Bone marrow (tissue), 2 donors: Measurements from ENCODE around the gene PLA2G3.
"Not testable (repeated sequence)": the region's sequence is repeated elsewhere in the genome, so short reads cannot be mapped to it uniquely, and the experiment has no call there.

Experiments used
- DNase-seq, 2 donors: peaks; one replicate each; lab custom pipeline; 2025; lab: John Stamatoyannopoulos, UW

PLA2G3 gene

DNA sequence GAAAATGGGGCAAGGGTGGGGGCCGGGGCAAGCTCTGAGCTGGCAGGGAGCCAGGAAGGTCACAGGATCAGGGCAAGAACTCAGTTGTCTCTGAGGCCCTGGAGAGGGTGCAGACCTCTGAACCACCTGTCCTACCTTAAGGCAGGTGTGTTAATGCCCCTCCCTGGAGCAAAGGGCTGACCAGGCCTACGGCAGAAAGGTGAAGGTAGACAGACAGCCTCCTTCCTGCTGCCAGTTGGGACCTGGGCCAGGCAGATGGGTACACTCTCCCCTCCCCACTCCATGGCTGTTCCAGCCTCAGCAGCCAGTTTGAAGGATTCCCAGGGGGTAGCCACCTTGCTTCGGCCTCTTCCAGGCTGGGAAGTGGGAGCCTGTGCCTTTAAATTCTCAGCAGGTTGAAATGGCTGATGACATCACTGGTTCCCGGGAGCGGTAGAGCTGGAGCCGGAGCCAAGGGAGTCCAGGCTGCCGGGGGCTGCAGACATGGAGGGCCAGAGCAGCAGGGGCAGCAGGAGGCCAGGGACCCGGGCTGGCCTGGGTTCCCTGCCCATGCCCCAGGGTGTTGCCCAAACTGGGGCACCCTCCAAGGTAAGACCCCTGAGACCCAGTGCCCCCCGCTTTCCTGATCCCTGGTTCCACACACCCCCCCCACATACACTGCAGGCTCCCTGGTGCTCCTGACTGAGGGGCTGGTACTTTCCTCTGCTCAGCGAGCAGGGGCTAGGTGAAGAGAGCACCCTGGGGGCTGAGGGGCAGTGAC, 17.6 kb downstream of the PLA2G3 start, which contains the start of gene INPP5J:
TSS of gene INPP5J (plus strand) at position 435 of the 760 bp plus-strand sequence. CDS start at position 484, 49 bp downstream.
- no peak for DNase-seq

GRCh38 chr22:31122196-31122531, 18.1 kb downstream of the PLA2G3 start:
- no peak for DNase-seq

DNA sequence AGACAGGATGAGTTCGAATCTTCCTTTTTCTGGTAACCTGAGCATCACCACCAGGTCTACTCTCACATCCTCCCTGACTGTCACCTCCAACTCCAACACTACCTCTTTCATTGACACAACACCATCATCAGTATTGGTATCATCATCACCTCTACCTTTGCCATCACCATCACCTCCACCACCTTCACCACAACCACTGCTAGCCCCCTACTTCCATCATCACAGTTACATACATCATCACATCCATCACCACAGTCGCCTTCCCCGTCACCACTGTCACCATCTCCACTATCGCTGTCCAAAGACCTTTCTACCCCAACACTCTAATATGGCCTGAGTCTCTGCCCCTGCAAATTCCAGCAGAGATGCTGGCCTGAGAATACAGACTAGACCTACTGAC, 18.9 kb downstream of the PLA2G3 start:
- no peak for DNase-seq

GRCh38 chr22:31120642-31121041, 19.7 kb downstream of the PLA2G3 start:
- DNase-seq: no peak

- no peak for DNase-seq
Measured at GRCh38 chr22:31120230-31120629, 20.1 kb downstream of the PLA2G3 start.

- no peak for DNase-seq
Measured at GRCh38 chr22:31119026-31119717, 21.1 kb downstream of the PLA2G3 start.

- DNase-seq: no peak
Measured at GRCh38 chr22:31118046-31118820, 22.1 kb downstream of the PLA2G3 start.

DNA sequence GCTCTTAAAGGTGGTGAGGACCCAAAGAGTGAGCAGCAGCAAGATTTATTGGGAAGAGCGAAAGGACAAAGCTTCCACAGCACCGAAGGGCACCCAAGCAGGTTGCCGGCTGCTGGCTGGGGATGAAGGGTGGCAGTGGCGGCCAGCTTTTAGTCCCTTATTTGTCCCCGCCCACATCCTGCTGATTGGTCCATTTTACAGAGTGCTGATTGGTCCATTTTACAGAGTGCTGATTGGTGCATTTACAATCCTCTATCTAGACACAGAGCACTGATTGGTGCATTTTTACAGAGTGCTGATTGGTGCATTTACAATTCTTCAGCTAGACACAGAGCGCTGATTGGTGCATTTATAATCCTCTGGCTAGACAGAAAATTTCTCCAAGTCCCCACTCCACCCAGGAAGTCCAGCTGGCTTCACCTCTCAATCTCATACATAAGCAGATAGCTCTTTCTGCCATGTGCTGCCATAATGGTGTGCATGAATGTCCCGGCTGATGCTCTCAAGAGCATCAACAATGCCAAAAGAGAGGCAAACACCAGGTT, 27.7 kb downstream of the PLA2G3 start:
- DNase-seq: not testable (repeated sequence)

DNA sequence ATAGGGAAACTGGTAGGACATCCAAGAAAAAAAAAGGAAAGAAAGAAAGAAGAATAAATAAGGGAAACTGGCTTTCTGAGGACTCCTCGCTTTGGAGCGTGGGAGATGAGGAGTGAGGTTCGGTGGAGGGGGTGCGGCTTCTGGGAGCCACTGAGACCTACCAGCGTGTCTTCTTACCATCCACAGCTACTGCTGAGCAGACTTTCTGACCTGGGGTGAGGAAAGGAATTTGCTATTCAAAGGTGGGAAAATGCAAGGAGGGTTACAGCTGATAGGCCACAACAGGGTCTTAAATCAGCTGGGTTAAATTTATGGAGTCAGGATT, 32.5 kb downstream of the PLA2G3 start:
- no peak for DNase-seq

GRCh38 chr22:31107178-31107893, 33.0 kb downstream of the PLA2G3 start, which contains the start of gene SELENOM:
SELENOM (minus strand) TSS chr22:31107568; CDS start chr22:31107505, 63 bp downstream.
- DNase-seq: peak; percentile 72 to 78

- no peak for DNase-seq
Measured at GRCh38 chr22:31106731-31107177, 33.6 kb downstream of the PLA2G3 start.

DNA sequence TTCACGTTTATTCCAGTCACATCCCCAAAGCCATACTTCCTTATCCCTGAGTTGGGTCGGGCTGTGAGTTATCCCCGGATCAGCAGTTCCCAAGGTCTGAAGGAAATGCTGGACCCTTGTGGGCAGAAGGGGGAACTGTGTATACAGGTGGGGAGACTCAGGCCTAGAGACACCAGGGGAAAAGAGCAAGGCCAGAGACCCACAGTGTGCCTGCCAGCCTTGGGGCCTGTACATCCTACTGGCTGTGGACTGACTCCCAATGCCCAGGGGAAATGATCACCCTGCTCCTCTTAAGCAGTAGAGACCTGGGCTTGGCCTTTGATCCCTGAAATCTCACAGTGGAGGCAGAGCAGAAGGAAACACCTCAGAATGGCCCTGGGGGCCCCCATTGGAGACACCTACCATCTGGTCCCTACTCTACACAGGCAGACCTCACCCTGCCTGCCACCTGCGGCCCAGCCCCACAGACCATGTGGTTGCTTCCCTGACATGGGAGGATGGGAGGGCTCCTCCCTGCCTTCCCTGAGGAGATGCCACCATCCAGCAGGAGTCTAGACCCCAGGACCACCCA, 34.2 kb downstream of the PLA2G3 start:
- no peak for DNase-seq

GRCh38 chr22:31105282-31105929, 34.9 kb downstream of the PLA2G3 start:
- DNase-seq: no peak

- no peak for DNase-seq
Measured at GRCh38 chr22:31104869-31105268, 35.4 kb downstream of the PLA2G3 start.

GRCh38 chr22:31103899-31104694, 36.2 kb downstream of the PLA2G3 start:
- no peak for DNase-seq

GRCh38 chr22:31103111-31103510, 37.2 kb downstream of the PLA2G3 start:
- DNase-seq: no peak

- no peak for DNase-seq
Measured at GRCh38 chr22:31102441-31103081, 37.7 kb downstream of the PLA2G3 start.

DNA sequence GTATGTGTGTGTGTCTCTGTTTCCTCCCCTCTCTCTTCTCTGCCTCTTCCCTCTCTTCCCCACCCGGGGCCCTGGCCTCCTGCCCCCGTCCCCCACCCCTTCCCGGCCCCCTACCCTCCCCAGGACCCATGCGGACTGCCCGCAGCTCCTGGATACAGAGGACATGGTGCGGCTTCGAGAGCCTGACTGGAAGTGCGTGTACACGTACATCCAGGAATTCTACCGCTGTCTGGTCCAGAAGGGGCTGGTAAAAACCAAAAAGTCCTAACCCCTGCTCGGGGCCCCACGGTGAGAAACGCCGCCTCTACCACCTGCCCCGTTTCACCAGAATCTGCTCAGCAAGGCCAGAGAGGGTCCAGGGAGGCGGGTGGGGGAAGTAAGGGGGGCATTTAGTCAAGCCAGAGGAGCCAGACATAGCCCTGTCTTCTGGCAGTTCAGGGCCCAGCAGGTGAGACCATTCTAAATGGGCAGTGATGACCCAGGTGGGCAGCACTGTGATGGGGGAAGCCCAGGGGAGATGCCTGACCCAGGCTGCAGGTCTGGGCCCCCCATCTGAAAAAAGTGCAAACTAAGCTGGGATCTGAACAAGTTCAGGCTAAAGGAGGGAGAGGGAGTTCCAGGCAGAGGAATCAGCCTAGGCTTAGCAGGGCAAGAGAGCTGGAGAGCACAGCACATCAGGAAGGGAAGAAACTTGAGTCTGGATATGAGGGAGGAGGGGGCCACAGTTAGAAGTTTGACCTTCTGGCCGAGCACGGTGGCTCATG, 39.4 kb downstream of the PLA2G3 start:
- no peak for DNase-seq
